Omental fat pad (tissue), 4 donors: ENCODE results near the gene MYO18B. TPM values are rescaled to one million over a fixed set of nuclear protein-coding genes. Genes with fewer than 3 reads are reported as not detected.

Source experiments
- ATAC-seq: fragments of 150-250 bp; one replicate; pipeline ENCODE4 v1.9.1; 2016; ENCODE audit warnings: mild to moderate bottlenecking, moderate library complexity; ENCODE audit not compliant: low FRiP score
- DNase-seq: peaks from one replicate; pipeline ENCODE4 v3.0.0-alpha.2; 2019; ENCODE audit warnings: low spot score
- CTCF ChIP-seq, 3 donors: fragments of 450-650 bp; IDR thresholded peaks; one replicate each; pipeline ENCODE4 v1.5.1; 2016 to 2017; ENCODE audit warnings: antibody characterized with exemption in 3 of 3, mild to moderate bottlenecking in 3 of 3, moderate library complexity in 2 of 3
- total RNA-seq, 4 donors: library from RNA; depleted of rRNA; stranded (reverse); fragments of >200 nt; gene quantifications; one replicate each; pipeline ENCODE4 v1.1.0, GENCODE V29; 2016

MYO18B gene
- total RNA-seq, 4 donors from 2014 or later, result under 0.01 TPM; not detected in 2

- ATAC-seq (no peak), DNase-seq (no peak)
- no peak for TF ChIP-seq CTCF (IDR thresholded peaks at IDR 0.05)
These were observed 38.7 kb downstream of the MYO18B start for GRCh38 chr22:25780673-25781072.

DNA sequence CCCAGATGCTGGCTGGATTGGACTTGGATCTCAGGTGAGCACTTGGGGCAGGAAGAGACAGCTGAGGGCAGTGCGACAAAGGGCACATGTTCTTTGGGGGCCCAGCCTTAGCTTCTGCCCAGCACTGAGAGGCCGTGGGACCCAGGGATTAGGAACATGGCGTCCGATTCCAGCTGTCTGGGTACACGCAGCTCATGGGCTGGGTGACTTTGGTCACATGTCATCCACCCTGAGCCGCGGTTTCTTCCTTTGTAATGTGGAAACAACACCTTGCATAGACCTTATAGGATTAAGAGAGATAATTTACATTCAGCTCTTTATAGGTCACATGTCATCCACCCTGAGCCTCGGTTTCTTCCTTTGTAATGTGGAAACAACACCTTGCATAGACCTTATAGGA lies 39.8 kb downstream of the MYO18B start:
- TF ChIP-seq CTCF (IDR thresholded peaks at IDR 0.05), result no peak
- no peak for DNase-seq
- ATAC-seq, result no peak

- no peak for TF ChIP-seq CTCF (IDR thresholded peaks at IDR 0.05)
- DNase-seq (no peak), ATAC-seq (no peak)
These were observed 40.8 kb downstream of the MYO18B start for GRCh38 chr22:25782831-25783230.

GRCh38 chr22:25783856-25784255 lies 41.9 kb downstream of the MYO18B start:
- TF ChIP-seq CTCF (IDR thresholded peaks at IDR 0.05), result no peak
- DNase-seq (no peak), ATAC-seq (no peak)

- ATAC-seq (no peak), DNase-seq (no peak)
- no peak for TF ChIP-seq CTCF (IDR thresholded peaks at IDR 0.05)
These were observed 44.2 kb downstream of the MYO18B start for GRCh38 chr22:25786165-25786564.

DNA sequence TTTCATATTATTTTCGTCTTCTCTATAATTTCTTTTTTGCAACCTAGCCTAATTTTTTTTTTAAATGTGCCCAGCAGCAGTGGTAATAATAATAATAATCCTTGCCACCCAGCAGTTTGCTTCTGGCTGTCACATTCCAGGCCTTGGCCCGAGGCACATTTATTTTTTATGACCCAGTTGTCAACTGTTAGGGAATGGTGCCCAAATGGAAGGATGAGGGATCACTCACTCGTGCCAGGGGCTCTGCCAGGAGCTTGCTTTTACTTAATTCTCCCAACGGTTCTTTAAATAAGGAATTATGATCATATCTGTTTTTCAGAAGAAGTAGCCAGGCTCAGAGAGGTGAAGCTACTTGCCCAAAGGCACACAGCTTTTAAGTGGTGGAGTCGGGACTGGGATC lies 49.6 kb downstream of the MYO18B start:
- no peak for TF ChIP-seq CTCF (IDR thresholded peaks at IDR 0.05)
- ATAC-seq (no peak), DNase-seq (no peak)

GRCh38 chr22:25795478-25795877 lies 53.5 kb downstream of the MYO18B start:
- ATAC-seq (no peak), DNase-seq (no peak)
- TF ChIP-seq CTCF (IDR thresholded peaks at IDR 0.05), result no peak
